Body of pancreas (tissue), 4 donors: ENCODE results near the gene CARD8.

Experiments
- CTCF ChIP-seq, 7 experiments: fragments of 450-650 bp in 4 of 7; fragments of 200-600 bp in 3 of 7; sonication (generic) in 3 of 7; IDR thresholded peaks; one replicate each; pipeline ENCODE4 v1.5.1; 2016 to 2019; ENCODE audit warnings: antibody characterized with exemption in 7 of 7
- POLR2A ChIP-seq, 3 donors: fragments of 450-650 bp; IDR thresholded peaks; one replicate each; pipeline ENCODE4 v1.6.1; 2016; ENCODE audit warnings: antibody characterized with exemption in 3 of 3, mild to moderate bottlenecking in 2 of 3

- no peak for TF ChIP-seq CTCF (IDR thresholded peaks at IDR 0.05)
- no peak for TF ChIP-seq POLR2A (IDR thresholded peaks at IDR 0.05)
Observed at GRCh38 chr19:48246101-48246500, 9.6 kb downstream of the CARD8 start.
